Stimulated activated CD8-positive, alpha-beta memory T cell treated with anti-CD3 and anti-CD28 coated beads, Interleukin-15, amount 100 ng/mL, for 24 hours (primary cell): ENCODE results near the gene NTRK2.
"Not testable (repeated sequence)": the region's sequence is repeated elsewhere in the genome, so short reads cannot be mapped to it uniquely, and the experiment has no call there.

Experiments
- DNase-seq: peaks from one replicate; pipeline ENCODE4 v3.0.0-alpha.2; 2020; ENCODE audit warnings: low read depth

Gene NTRK2

DNA sequence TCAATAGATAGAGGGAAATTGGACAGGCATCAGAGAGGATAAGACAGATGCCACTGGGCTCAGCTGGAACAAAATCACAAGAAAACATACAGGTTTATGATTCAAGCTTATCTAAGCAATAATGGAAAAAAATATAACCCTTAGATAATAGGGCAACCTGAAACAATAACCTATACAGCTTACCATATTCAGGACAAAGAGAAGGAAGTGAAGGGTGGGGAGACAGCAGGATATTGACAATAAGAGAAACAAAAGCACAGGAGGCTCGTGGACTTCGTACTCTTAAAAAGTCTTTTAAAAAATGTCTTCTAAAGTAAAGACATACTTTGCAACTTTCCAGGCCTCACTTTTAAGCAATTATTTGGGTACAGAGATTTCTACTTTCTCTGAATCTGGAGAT lies 225.3 kb downstream of the NTRK2 start:
- no peak for DNase-seq

DNA sequence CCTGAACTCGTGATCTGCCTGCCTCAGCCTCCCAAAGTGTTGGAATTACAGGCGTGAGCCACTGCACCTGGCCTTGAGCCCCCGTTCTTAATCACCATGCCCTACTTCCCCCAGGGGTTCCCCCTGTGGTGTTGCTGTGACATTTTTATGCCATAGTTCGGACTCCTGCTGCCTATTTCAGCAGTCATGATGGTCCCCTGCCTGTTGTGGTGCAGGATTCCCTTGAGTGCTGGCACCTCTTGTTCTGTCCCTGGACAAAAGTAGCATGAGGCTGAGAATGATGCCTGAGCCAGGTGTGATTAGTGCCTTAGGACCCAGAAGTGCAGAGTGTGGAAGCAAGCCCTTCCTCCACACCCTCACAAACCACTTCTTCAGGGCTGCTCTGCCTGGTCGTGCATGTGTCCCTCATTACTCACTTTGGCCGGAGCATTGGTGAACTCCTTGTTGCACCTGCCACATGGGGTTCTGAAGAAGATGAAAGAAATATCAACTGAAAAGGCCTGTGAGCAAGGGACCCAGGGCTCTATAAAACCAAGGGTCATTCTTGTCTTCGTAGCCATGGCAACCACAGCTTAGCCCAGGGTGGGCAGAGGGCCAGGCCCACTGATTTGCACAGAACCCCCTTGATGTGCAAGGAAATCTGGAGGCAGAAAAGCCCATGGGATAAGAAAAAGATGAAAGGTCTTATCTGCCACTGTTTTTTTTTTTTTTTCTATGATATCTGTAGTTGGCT lies 228.0 kb downstream of the NTRK2 start:
- no peak for DNase-seq

DNA sequence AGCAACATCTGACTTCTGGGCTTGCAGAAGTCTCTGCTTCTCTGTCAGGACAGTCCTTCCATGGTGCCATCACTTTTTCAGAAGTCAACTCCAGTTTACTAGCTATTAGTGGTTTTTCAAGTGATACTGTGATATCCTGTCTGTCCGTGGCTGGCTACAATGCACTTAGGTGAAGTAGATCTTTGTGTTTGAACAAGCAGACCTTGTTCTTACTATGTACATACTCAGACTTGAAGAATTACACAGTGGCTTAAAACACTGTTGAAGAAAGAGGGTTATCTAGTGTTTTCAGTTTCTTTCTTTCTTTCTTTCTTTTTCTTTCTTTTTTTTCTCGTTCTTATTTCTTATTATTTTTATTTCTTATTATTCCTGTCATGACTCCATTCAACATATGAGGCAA lies 228.7 kb downstream of the NTRK2 start:
- DNase-seq: no peak

DNA sequence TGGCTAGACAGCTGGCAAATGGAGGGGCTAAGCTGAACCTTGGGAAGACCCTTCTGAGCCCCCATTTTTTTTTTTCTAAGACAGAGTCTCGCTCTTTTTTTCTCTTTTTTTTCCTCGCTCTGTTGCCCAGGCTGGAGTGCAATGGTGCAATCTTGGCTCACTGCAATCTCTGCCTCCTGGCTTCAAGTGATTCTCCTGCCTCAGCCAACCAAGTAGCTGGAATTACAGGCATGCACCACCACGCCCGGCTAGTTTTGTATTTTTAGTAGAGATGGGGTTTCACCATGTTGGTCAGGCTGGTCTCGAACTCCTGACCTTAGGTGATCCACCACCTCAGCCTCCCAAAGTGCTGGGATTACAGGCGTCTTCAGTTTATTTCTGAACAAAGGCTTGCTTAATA lies 229.1 kb downstream of the NTRK2 start:
- not testable (repeated sequence) for DNase-seq

DNA sequence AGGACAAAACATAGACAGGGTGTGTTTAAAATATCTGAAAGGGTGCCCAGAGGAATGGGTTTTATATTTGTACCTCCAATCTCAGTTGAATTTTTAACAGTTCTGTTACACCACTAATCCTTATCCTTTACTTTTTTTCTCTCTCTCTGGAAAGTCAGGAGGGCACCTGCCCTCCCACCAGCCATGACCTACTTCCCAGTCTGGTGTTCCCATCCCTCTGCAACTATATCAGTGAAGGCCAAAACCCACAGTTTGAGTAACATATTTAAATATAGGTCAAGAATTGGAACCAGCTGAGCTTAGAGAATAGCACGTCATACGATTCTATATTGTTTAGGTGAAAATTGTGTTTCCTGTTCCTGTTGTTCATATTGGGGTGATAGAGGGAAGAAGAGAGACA lies 229.8 kb downstream of the NTRK2 start:
- no peak for DNase-seq

DNA sequence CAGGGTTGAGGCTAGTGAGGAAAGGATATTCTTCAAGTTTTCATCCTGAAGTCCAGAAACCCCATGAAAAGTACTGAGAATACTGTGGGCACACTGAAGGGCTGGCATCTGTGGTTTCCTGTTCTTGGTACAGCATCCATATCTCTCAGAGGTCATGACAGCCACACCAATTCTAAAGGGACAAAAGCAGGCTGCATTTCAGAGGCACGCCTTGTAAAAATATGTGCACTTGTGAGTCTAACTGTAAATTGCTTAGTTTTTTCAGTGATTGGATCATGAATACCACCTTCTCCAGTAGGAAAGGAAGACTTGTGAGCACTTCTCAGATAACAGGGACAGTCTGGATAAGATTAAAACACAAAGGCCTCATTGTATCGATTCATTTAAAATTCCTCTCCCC lies 230.9 kb downstream of the NTRK2 start:
- no peak for DNase-seq

DNA sequence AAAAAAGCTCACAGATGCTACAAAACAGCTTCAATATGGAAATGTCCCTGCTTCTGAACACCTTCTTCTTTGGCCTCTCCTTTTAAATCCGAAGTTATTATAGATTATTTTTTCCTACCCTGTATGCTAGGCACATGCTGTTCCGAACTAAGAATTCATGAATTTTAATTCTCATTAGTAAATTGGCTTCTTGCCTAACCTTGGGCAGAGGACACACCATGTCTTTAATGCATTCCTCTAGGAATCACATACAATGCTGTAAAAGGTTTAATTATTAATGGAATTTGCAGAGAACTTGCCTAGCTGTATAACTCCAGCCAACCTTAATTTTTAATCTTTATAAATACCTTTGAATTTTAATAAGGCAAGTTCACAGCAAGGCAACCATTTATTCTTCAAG lies 234.4 kb downstream of the NTRK2 start:
- DNase-seq: no peak

DNA sequence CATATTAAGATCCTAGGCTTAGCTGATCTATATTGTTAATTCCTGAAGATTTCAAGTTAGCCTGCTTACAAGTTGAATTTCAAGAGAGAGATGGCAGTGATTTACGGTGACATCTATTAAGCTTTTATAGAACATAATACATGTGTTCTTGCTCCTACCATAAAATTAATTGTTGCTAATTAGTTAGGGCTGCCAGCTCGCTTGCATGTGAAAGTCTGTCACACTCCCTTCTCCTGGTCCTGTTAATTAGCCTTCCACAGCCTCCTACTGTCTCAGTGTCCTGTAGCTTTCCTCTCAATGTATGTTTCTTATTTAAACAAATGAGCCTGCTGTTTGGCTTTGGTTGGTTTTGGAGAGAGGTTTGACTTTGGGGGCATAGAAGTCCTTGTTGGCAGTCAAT lies 247.2 kb downstream of the NTRK2 start:
- no peak for DNase-seq

DNA sequence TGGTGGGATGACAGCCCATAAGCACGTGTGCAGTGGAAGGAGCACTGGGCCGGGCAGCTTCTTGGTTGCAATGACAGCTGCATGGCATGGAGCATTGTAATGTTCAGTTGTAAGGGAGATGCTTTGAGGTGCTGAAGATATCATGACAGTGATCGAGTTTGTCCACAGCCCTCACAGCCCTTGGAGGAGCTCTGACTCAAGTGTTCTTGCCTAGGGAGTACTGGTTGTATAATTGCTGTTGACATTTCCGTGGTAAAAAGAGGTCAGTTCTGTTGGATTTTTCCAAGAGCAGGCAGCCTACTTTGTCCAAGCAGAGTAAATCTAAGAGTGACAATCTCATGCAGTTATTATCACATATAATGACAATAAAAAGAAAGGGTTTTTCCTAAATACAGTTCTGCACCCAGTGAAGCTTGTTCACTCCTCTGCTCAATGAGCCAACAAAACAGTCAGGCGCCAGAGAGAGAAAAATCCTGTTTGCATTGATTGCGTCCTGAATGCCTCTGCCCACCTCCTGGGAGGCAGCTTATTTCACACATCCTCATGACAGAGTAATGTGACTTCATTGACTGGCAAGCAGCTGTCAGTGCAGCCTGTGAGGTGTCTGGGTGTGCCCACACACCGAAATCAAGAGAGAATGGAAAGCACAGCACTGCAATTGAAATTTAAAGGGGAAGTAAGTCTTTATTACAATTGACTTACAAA lies 248.0 kb downstream of the NTRK2 start:
- DNase-seq: no peak

DNA sequence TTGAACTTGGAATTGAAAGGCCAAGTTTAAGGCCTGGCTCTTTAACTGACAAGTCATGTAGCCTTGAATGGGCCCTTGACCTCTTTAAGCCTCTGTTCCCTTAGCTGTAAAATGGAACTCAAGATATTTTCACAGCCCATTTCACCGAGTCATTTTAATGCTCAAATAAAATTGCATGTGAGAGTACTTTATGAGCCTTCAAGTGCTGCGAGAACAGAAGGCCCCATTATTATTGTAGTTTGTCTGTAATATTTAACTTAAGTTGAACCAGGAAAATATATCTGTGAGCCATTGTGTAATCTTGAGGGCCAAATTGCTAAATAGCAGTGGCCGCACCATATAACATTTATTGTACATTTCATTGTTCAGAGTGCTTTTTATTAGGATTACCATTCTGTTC lies 249.9 kb downstream of the NTRK2 start:
- no peak for DNase-seq

DNA sequence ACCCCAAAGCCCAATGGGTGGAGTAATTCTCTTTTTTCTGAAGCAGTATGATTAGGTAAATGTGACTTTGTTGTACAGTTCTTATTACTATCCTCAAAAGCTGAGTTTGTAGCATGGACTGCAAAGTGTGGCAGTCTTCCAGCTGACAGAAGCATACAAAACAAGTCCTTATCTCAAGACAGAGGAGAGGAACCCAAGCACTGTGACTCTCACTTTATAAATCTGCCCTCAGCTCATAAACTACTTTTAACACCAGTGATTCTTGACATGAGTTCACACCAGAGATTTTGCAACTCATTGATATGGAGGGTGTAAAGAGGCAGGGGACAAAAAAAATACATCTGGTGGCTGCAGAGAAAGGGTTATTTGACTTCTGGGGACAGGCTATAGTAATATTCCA lies 251.6 kb downstream of the NTRK2 start:
- DNase-seq: no peak

DNA sequence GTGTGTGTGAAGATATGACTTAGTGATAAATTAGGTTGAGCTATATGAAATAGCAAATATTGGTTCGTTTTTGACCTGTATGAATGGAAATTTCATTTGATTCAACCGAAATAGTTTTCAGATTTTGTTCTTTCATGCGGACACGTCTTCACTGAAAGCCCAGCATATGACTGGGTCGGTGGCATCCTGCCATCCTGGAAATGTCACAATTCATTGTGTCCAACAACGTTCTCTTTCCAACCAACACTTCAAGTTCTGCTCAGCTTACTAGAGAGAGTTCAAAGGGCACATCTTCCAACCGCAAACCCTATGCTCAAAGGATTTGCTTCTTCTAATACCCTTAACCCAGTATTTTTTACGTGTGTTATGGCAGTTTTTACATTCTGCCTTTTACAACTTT lies 252.5 kb downstream of the NTRK2 start:
- no peak for DNase-seq

DNA sequence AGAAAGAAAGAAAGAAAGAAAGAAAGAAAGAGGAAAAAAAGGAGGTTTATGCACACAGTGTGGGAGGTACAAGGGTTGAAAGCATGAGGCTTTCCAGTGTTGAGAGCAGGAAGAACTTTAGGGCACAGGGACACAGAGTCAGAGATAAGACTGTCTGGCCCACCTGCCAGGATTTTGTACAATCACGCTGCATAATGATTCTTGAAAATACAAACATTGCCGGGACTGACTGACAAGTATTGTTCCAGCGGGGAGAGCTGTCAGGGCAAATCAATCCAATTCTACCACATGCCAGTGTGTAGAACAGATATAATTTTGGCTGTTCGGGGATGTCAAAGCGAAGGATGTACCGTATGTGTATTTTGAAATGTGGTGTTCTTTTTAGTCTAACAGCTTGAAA lies 254.7 kb downstream of the NTRK2 start:
- no peak for DNase-seq

DNA sequence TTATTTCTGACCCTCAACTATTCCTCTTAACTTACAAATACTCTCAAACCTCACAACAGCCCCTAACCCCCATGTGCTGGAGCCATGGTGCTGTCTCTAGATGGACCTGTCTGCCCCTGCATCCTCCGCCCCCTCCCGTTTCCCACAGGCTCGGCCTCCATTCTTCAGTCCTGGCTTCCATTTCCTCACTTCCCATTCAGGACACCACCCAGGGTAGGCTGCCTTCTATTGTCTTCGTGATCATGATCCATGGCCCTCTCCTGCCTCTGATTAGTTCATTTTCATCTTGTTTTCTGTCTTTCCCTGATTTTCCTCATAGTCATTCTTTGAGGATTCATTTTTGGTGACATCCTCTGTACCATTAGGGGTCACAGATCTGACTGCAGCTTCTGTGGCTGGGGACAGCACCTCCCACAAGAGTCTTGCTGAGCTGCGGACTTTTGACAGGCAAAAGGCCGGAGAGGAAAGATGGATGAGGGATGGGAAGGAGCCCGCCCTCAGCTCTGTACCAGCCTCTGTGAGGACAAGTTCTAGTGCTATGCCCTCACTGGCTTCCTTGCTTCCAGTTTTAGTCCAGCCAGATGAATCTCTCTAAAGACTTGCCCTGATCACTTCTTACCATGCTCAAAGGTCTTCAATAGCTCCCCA lies 255.8 kb downstream of the NTRK2 start:
- DNase-seq: no peak

DNA sequence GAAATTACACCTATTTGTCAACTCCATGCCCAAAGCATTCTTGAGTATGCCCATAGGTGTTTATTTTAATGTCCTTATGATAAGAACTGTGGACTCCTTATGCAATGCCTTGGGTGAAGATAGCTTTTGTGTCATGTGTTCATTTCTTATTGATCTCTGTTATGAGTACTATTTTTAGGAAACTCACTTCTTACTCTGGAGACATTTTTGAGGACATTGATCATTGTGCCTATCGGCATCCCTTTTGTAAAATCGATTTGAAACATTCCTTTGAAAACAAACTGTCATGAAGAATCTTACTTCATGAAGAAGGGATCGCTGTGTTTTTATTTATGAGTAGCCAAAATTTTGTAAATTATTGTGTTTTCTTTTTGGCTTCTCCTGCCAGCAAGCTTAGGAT lies 257.3 kb downstream of the NTRK2 start:
- no peak for DNase-seq

DNA sequence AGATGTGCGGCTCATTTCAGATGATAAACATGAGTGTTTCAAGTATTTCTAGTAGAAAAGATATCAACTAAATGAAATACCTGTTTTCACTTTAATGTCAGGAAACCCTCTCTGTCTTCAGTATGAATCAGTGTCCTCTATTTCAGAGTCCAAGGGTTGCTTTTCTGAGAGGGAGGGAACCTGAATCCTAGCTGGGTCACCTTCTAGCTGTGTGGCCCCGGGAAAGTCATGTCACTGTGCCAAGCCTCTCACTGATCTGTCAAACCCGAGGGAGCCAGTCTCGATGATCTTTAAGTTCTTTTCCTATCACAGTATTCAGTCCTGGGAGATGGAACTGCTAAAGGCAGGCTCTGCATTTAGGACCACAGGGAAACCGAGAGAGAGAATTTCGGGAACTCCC lies 258.9 kb downstream of the NTRK2 start:
- DNase-seq: no peak

DNA sequence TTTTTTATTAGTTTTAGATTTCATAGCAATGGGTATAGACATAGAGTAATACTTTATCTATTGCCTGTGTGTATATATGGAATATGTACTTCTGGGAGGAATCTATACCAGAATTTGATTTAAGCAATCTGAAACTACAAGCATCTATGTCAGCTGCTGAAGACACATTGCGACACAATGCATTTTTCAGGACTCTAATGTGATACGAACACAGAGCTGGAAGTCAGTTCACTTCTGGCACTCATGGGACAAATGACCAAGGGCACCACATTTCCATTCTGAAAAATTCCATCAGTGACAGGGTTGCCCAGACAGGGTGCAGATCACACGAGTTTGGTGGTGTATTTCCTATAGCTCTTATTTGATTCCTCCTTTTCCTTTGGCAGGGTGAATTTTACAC lies 259.5 kb downstream of the NTRK2 start:
- DNase-seq: no peak

DNA sequence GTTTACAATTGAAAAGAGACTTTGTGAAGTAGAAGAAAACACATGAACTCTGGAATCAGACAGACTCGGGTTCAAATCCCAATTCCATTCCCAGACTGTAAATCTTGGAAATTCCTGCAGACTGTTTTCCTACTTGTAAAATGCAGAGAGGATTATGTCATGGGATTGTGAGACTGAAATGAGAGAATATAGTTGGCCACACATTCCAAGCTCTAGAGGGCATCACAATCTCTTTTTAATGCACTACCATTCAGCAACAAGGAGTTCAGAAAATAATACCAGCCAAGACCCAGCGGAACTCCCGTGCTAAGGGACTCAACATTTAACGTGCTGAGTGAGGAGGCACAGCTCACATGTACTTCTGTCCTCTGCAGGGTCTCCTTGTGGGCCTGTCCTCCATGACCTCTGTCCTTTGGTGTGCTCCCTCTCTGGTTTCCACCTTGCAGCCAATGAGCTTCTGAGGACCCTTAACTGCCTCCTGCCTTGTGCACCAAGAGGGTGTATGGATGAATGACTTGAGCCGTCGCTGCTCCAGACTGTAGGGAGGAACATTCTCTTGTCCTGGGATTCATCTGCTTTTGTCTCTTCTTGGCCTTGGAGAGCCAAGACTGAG lies 263.5 kb downstream of the NTRK2 start:
- DNase-seq: no peak

DNA sequence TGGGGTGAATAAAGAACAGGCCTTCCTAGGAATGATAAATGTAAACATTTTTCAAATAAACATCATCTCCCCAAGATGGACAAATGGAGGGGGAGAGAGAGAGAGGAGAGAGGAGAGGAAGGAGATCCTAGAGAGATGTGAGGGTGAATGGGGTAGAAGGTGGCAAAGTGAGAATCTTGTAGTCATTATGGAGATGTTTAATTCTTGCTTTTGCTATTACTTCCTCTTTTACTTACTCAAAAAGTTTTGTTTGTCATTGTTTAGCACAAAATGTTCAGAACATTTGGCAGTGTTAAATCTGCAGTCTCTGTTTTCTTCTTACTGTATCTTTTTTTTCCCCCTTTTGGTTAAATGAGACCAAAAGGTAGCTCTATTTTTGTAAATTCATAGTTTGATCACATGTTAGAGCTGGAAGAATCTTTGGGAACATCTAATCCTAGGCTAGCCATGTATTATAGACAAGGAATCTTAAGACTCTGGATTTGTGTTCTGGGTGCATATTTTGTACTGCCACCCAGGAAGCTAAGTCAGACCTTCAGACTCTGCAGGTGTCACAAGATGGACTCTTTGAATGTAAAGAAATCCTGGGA lies 266.1 kb downstream of the NTRK2 start:
- no peak for DNase-seq

DNA sequence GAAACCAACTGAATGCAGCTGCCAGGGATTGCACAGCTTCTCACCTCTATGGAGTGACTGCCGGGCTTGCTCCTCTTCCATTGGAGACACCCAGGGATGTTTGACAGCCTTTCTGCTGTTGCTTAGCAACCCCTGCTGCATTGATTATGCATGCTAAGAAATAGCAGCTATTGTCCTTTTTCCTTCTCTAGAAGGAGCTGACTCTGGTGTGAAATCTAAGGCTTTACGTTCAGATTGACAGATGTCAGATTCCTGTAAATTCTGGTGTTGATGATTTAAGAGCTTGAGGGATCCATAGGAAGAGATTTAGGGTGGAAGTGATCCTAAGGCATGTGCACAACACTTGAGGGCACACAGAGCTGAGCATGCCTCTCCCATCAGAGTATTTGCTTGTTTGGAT lies 267.7 kb downstream of the NTRK2 start:
- no peak for DNase-seq

DNA sequence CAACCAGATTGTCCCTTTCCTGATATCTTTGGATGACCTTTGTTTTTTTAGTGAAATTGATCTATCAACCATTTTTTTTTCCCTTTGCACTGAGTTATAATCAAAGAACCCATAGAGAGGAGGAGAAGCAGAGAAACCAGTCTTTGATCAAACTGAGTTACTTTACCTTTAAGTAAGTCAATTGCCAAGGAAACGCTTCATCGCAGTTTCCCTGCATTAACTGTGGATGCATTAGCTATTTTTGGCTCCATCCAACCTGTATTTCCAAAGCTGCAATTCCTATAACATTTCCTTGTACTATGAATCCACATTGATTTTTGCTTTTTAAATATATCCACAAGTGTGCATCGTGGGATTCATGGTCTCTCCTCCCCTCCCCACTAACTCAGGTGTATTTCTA lies 268.1 kb downstream of the NTRK2 start:
- no peak for DNase-seq

DNA sequence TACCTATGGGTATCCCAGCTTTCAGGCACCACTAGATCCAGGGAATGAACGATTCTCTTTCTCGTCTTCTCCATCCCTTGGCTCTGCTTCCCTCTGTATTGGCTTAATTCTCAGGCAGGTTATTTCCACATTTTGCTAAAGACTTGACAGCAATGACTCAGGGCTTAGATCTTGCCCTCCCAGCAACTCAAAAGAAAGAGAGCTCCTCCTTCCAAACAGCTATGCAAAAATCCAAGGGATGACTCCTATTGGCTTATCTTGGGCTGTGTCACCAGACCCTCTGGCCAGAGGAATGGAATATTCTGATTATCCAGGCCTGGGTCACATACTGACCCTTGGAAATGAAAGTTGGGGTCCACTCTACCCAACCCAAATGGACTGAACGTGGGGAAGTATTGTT lies 270.2 kb downstream of the NTRK2 start:
- no peak for DNase-seq

DNA sequence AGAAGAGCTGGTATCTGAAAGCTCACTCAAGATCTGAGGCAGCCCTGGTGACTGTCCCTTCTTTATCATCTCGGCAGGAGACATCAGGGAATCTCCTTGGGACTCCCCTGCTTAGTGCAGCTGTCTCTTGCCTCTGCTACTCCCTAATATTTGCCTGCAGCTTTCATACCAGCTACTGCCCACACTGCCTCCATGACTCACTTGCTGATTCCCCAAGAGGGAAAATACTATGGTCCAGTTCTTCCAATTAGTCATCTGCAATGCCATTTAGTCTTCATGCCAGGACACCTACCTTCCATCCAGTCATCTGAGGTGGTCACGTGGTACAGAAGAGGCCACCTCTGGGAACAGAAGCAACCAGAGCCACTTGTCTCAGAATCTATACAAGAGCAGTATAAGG lies 270.8 kb downstream of the NTRK2 start:
- DNase-seq: no peak
